ENCODE results near the gene FBXL15. TPM values are rescaled to one million over a fixed set of nuclear protein-coding genes. Genes with fewer than 3 reads are reported as not detected.
"Not testable (repeated sequence)": the region's sequence is repeated elsewhere in the genome, so short reads cannot be mapped to it uniquely, and the experiment has no call there.

The FBXL15 gene
- total RNA-seq, 1 donor from 2014 or later: 23.4 TPM

- no peak for TF ChIP-seq CTCF (IDR thresholded peaks at IDR 0.05; ENCODE audit: partially characterized antibody, unreplicated experiment)
Measured at GRCh38 chr10:102450374-102451104, 29.9 kb downstream of the FBXL15 start.

GRCh38 chr10:102451105-102451969, 30.7 kb downstream of the FBXL15 start, which contains the start of gene C10orf95:
Gene C10orf95 (minus strand): TSS chr10:102451543. CDS start chr10:102451093, 450 bp downstream.
- H3K27me3 Mint-ChIP-seq (ENCODE audit: unreplicated experiment): peaks cover 3% of the 10 kb centered on the region
- H3K4me1 Mint-ChIP-seq (ENCODE audit: low read depth, unreplicated experiment): peaks cover 8% of the 10 kb centered on the region

More at GRCh38 chr10:102450374-102451104, 29.9 kb downstream of the FBXL15 start:
- H3K36me3 Mint-ChIP-seq (ENCODE audit: unreplicated experiment): no peaks in the 10 kb centered on the region
- H3K9me3 Mint-ChIP-seq (ENCODE audit: unreplicated experiment): peaks cover 8% of the 10 kb centered on the region
- H3K4me3 Mint-ChIP-seq (ENCODE audit: unreplicated experiment): peak overlapping the region; percentile 94
- DNase-seq: peak; percentile 75
- peaks cover 6% of the 10 kb centered on the region for H3K4me1 Mint-ChIP-seq (ENCODE audit: low read depth, unreplicated experiment)
- H3K27ac Mint-ChIP-seq (ENCODE audit: unreplicated experiment): peak overlapping the region; percentile 76
- H3K27me3 Mint-ChIP-seq (ENCODE audit: unreplicated experiment): peaks cover 3% of the 10 kb centered on the region

DNA sequence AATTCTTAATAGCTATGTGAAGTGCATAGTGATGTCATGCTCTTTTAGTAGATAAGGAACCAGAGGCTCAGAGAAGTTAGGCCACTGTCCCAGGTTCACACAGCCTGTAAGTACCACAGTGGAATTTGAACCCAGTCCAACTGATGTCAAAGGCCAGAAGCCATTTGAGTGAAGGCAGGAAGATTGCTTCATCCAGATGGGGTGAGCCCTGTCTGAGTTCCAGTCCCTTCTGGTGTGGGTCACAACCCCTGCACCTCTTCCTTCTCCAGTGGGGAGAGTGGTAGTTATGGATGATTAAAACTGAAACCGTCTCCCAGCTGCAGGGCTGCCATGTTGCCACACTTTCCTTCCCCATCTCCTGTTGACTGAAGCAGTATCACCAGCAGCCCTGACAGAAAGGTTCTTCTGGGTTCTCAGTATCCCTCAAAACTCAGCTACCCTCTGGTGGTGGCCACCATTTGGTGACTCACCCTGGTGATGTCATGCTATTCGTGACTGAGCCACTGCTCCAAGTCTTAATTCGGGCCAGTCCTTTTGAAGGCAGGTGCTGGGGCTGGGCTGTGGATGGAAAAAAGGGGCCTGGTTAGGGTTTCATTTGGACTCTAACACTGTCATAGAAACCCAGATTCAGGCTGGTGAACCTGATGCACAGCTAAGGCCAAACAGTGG, 32.2 kb downstream of the FBXL15 start:
- H3K27ac Mint-ChIP-seq (ENCODE audit: unreplicated experiment): peak overlapping the region; percentile 34

More at GRCh38 chr10:102451105-102451969, 30.7 kb downstream of the FBXL15 start, which contains the start of gene C10orf95:
- peak; percentile 35 for DNase-seq
- H3K27ac Mint-ChIP-seq (ENCODE audit: unreplicated experiment): no peak within 1 kb of the TSS
- peaks cover 8% of the 10 kb centered on the region for H3K9me3 Mint-ChIP-seq (ENCODE audit: unreplicated experiment)
- H3K36me3 Mint-ChIP-seq (ENCODE audit: unreplicated experiment): no peaks in the 10 kb centered on the region
- peak within 1 kb of the TSS; percentile 78 for H3K4me3 Mint-ChIP-seq (ENCODE audit: unreplicated experiment)
- TF ChIP-seq CTCF (IDR thresholded peaks at IDR 0.05; ENCODE audit: partially characterized antibody, unreplicated experiment): no peak

GRCh38 chr10:102453502-102453901, 32.9 kb downstream of the FBXL15 start:
- peaks cover 8% of the 10 kb centered on the region for H3K4me1 Mint-ChIP-seq (ENCODE audit: low read depth, unreplicated experiment)
- H3K27me3 Mint-ChIP-seq (ENCODE audit: unreplicated experiment): peaks cover 3% of the 10 kb centered on the region
- no peak for TF ChIP-seq CTCF (IDR thresholded peaks at IDR 0.05; ENCODE audit: partially characterized antibody, unreplicated experiment)
- H3K9me3 Mint-ChIP-seq (ENCODE audit: unreplicated experiment): peaks cover 8% of the 10 kb centered on the region
- DNase-seq: no peak
- no peak overlapping the region for H3K4me3 Mint-ChIP-seq (ENCODE audit: unreplicated experiment)
- no peak overlapping the region for H3K27ac Mint-ChIP-seq (ENCODE audit: unreplicated experiment)
- no peaks in the 10 kb centered on the region for H3K36me3 Mint-ChIP-seq (ENCODE audit: unreplicated experiment)

More for the DNA sequence above, 32.2 kb downstream of the FBXL15 start:
- Mint-ChIP-seq H3K9me3 (ENCODE audit: unreplicated experiment) (peaks cover 8% of the 10 kb centered on the region), H3K4me1 (ENCODE audit: low read depth, unreplicated experiment) (peaks cover 8% of the 10 kb centered on the region), H3K36me3 (ENCODE audit: unreplicated experiment) (no peaks in the 10 kb centered on the region), H3K27me3 (ENCODE audit: unreplicated experiment) (peaks cover 3% of the 10 kb centered on the region), H3K4me3 (ENCODE audit: unreplicated experiment) (no peak overlapping the region)
- no peak for TF ChIP-seq CTCF (IDR thresholded peaks at IDR 0.05; ENCODE audit: partially characterized antibody, unreplicated experiment)
- no peak for DNase-seq

DNA sequence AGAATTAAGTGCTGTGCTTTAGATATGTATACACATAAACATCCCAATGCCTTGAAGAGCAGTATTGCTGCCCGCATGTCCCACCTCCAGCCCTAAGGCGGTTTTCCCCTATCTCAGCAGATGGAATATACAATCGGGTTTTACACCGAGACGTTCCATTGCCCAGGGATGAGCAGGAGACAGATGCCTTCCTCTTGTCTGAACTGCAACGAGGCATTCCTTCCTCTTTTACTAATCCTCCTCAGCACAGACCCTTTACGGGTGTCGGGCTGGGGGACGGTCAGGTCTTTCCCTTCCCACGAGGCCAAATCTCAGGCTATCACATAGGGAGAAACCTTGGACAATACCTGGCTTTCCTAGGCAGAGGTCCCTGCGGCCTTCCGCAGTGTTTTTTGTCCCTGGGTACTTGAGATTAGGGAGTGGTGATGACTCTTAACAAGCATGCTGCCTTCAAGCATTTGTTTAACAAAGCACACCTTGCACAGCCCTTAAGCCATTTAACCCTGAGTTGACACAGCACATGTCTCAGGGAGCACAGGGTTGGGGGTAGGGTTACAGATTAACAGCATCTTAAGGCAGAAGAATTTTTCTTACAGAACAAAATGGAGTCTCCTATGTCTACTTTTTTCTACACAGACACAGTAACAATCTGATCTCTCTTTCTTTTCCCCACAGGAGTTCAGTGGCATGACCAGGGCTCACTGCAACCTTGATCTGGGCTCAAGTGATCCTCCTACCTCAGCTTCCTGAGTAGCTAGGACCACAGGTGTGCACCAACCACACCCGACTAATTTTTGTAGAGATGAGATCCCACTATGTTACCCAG, 34.2 kb downstream of the FBXL15 start:
- DNase-seq; H3K27me3 Mint-ChIP-seq (ENCODE audit: unreplicated experiment); H3K9me3 Mint-ChIP-seq (ENCODE audit: unreplicated experiment); H3K4me1 Mint-ChIP-seq (ENCODE audit: low read depth, unreplicated experiment); H3K36me3 Mint-ChIP-seq (ENCODE audit: unreplicated experiment): not testable (repeated sequence)
- peak overlapping the region; percentile 17 for H3K27ac Mint-ChIP-seq (ENCODE audit: unreplicated experiment)
- peak overlapping the region; percentile 49 for H3K4me3 Mint-ChIP-seq (ENCODE audit: unreplicated experiment)
